SK-N-SH (cell line): Measurements from ENCODE around the gene TYMS. TPM values are rescaled to one million over a fixed set of nuclear protein-coding genes. Genes with fewer than 3 reads are reported as not detected.

Experiments
- CTCF ChIA-PET: fragments of 300-600, 350-600 bp; formaldehyde crosslinking; extraction: SDS; loops from one replicate; lab custom pipeline; 2021; lab: Yijun Ruan, JAX
- POLR2A ChIA-PET: fragments of 350-600 bp; sonication (Branson Sonifier 250); formaldehyde crosslinking; extraction: SDS; loops from one replicate; lab custom pipeline; 2020; ENCODE audit warnings: antibody characterized with exemption, inconsistent platforms; lab: Yijun Ruan, JAX
- DNase-seq: peaks from one replicate; pipeline ENCODE4 v3.0.0; 2012
- H2AFZ ChIP-seq: fragments of 200-600 bp; sonication (generic); 2 replicates; pipeline ENCODE4 v1.8.1; 2016; ENCODE audit warnings: antibody characterized with exemption, mild to moderate bottlenecking, low read depth
- H3F3A ChIP-seq: fragments of 200-600 bp; sonication (generic); replicated peaks from 2 replicates; pipeline ENCODE3; 2016; ENCODE audit warnings: antibody characterized with exemption, mild to moderate bottlenecking; ENCODE audit not compliant: insufficient read depth
- H3K27ac ChIP-seq, 2 experiments: fragments of 200-500 bp in 1 of 2; fragments of 200-600 bp in 1 of 2; sonication (Bioruptor generic) in 1 of 2; sonication (generic), shearing (Covaris generic) in 1 of 2; 2 replicates each; pipeline versions ENCODE4 v1.5.1 to v1.6.1; 2014 to 2016; ENCODE audit warnings: low read depth in 2 of 2, inconsistent platforms in 1 of 2, low read length in 1 of 2, mild to moderate bottlenecking in 1 of 2, mixed read lengths in 1 of 2
- H3K27me3 ChIP-seq: fragments of 200-600 bp; sonication (generic), shearing (Covaris generic); 2 replicates; pipeline ENCODE4 v1.6.1; 2016; ENCODE audit warnings: mixed run types; ENCODE audit not compliant: insufficient read depth
- H3K36me3 ChIP-seq, 2 experiments: fragments of 200-500 bp in 1 of 2; fragments of 200-600 bp in 1 of 2; sonication (Bioruptor generic) in 1 of 2; sonication (generic) in 1 of 2; replicated peaks in 1 of 2; 2 replicates each; pipeline versions ENCODE3 to v1.5.1; 2014 to 2016; ENCODE audit warnings: low read length in 1 of 2, mild to moderate bottlenecking in 1 of 2; ENCODE audit not compliant: insufficient read depth in 2 of 2, control insufficient read depth in 1 of 2
- H3K4me1 ChIP-seq, 2 experiments: fragments of 200-500 bp in 1 of 2; fragments of 200-600 bp in 1 of 2; sonication (Bioruptor generic) in 1 of 2; sonication (generic), shearing (Covaris generic) in 1 of 2; 2 replicates each; pipeline versions ENCODE4 v1.5.1 to v1.6.1; 2014 to 2016; ENCODE audit warnings: low read depth in 1 of 2, low read length in 1 of 2, mixed run types in 1 of 2; ENCODE audit not compliant: insufficient read depth in 2 of 2, control insufficient read depth in 1 of 2
- H3K4me2 ChIP-seq: fragments of 200-600 bp; sonication (generic), shearing (Covaris generic); 2 replicates; pipeline ENCODE4 v1.6.1; 2017; ENCODE audit warnings: mixed run types
- H3K4me3 ChIP-seq, 2 experiments: fragments of 200-500 bp in 1 of 2; fragments of 200-600 bp in 1 of 2; sonication (Bioruptor generic) in 1 of 2; sonication (generic), shearing (Covaris generic) in 1 of 2; 2 replicates each; pipeline versions ENCODE4 v1.5.1 to v1.8.1; 2014 to 2016; ENCODE audit warnings: low read depth in 2 of 2, inconsistent platforms in 1 of 2, low read length in 1 of 2, mild to moderate bottlenecking in 1 of 2, mixed read lengths in 1 of 2, moderate library complexity in 1 of 2
- H3K79me2 ChIP-seq: fragments of 200-600 bp; sonication (generic); 2 replicates; pipeline ENCODE4 v1.8.1; 2017; ENCODE audit warnings: mild to moderate bottlenecking; ENCODE audit not compliant: insufficient read depth
- H3K9ac ChIP-seq: fragments of 200-600 bp; sonication (generic); 2 replicates; pipeline ENCODE4 v1.6.1; 2017; ENCODE audit warnings: mixed run types
- H3K9me2 ChIP-seq: fragments of 200-600 bp; sonication (generic); 2 replicates; pipeline ENCODE4 v1.6.1; 2017; ENCODE audit warnings: mixed run types
- H3K9me3 ChIP-seq: fragments of 200-600 bp; sonication (generic); 2 replicates; pipeline ENCODE4 v1.6.1; 2017; ENCODE audit warnings: mixed run types, mild to moderate bottlenecking, moderate library complexity
- H4K20me1 ChIP-seq: fragments of 200-600 bp; sonication (generic); 2 replicates; pipeline ENCODE4 v1.6.1; 2017; ENCODE audit warnings: mild to moderate bottlenecking, mixed run types; ENCODE audit not compliant: insufficient read depth
- CTCF ChIP-seq: fragments of 200-600 bp; sonication (generic); IDR thresholded peaks from 2 replicates; pipeline ENCODE4 v1.6.1; 2017; ENCODE audit warnings: antibody characterized with exemption, mild to moderate bottlenecking, moderate library complexity
- EP300 ChIP-seq, 2 experiments: IDR thresholded peaks; 2 replicates each; pipeline versions ENCODE4 v1.4.0 to v1.6.1; 2012; ENCODE audit warnings: borderline replicate concordance in 1 of 2, low read depth in 1 of 2, low read length in 1 of 2
- EZH2phosphoT487 ChIP-seq: fragments of 200-600 bp; sonication (generic); IDR thresholded peaks from 2 replicates; pipeline ENCODE4 v1.6.1; 2017; ENCODE audit warnings: low read depth, mixed run types, mild to moderate bottlenecking, antibody characterized with exemption, moderate library complexity, borderline replicate concordance
- MXI1 ChIP-seq: IDR thresholded peaks from 2 replicates; pipeline ENCODE4 v1.6.1; 2012; ENCODE audit warnings: mild to moderate bottlenecking, low read depth, low read length, improper control_type of control experiment
- NFIC ChIP-seq: IDR thresholded peaks from 2 replicates; pipeline ENCODE4 v1.4.0; 2012; ENCODE audit warnings: borderline replicate concordance
- POLR2AphosphoS5 ChIP-seq: IDR thresholded peaks from 2 replicates; pipeline ENCODE4 v1.6.1; 2012; ENCODE audit warnings: low read depth, low read length
- RFX5 ChIP-seq: IDR thresholded peaks from 2 replicates; pipeline ENCODE4 v1.6.1; 2012; ENCODE audit warnings: mild to moderate bottlenecking, improper control_type of control experiment, low read length
- TAF1 ChIP-seq: IDR thresholded peaks from 2 replicates; pipeline ENCODE4 v1.6.1; 2012; ENCODE audit warnings: low read depth, mild to moderate bottlenecking, low read length, moderate library complexity, borderline replicate concordance
- YY1 ChIP-seq: IDR thresholded peaks from 2 replicates; pipeline ENCODE4 v1.4.0; 2012; ENCODE audit warnings: low read depth, mild to moderate bottlenecking
- WGBS: methylation state at CpG from one replicate; pipeline ENCODE4 v1.1.6; 2017; ENCODE audit warnings: low lambda C conversion rate; 5-methylcytosine and 5-hydroxymethylcytosine counted together
- polyA plus RNA-seq, 3 experiments: library from polyadenylated mRNA; depleted of rRNA; stranded (reverse); fragments of >200 nt; gene quantifications; 2 replicates each; pipeline ENCODE4 v1.2.3, GENCODE V29; 2012
- TF ChIP-seq, protein P1 (sequence below): IDR thresholded peaks from 2 replicates; pipeline ENCODE4 v1.6.1; 2012; ENCODE audit warnings: mild to moderate bottlenecking, low read depth, low read length, moderate library complexity

Gene TYMS
- polyA plus RNA-seq, 1 of the 3 experiments (the other 2 are of a cell fraction): 101 TPM

GRCh38 chr18:712401-713134, 55.1 kb downstream of the TYMS start, which contains the start of gene ENOSF1:
ENOSF1 (minus strand) TSS chr18:712630; CDS start chr18:712587, 43 bp downstream.
- peak within 1 kb of the TSS in 1 of 2 experiments; percentile 47; a peak in 1 of 4 replicates for H3K27ac ChIP-seq
- WGBS: no CpG with 5 or more reads among the region's 91 CpGs
- peak; percentile 55 for TF ChIP-seq CTCF
- peak; percentile 29; the same call in 1 of the 2 replicates for TF ChIP-seq TAF1
- no peak for TF ChIP-seq MXI1
- TF ChIP-seq POLR2AphosphoS5: peak; percentile 36; the same call in 1 of the 2 replicates
- TF ChIP-seq YY1: peak; percentile 69

GRCh38 chr18:713135-713490, 55.7 kb downstream of the TYMS start:
- no peak overlapping the region for H3K4me2 ChIP-seq
- POLR2A ChIA-PET: no interaction called here
- no peak overlapping the region for H3K9ac ChIP-seq

More at GRCh38 chr18:712401-713134, 55.1 kb downstream of the TYMS start, which contains the start of gene ENOSF1:
- Histone ChIP-seq H2AFZ (peak within 1 kb of the TSS; percentile 87), H4K20me1 (no peaks in the 10 kb centered on the region), H3K4me2 (peak within 1 kb of the TSS; percentile 91), H3K27me3 (no peaks in the 10 kb centered on the region), H3K4me1 (peaks cover 0 to 7% of the 10 kb centered on the region in 2 experiments; a peak in 1 of 4 replicates), H3K4me3 (peak within 1 kb of the TSS; percentile 67 to 68), H3K36me3 (no peaks in the 10 kb centered on the region), H3F3A (peaks cover 27% of the 10 kb centered on the region), H3K9me3 (no peaks in the 10 kb centered on the region), H3K79me2 (peaks cover 16% of the 10 kb centered on the region; the same call in 1 of the 2 replicates), H3K9ac (peak within 1 kb of the TSS; percentile 70), H3K9me2 (no peaks in the 10 kb centered on the region)
- ChIA-PET POLR2A (no interaction called here), CTCF (interaction anchor here (0.6 to 2.1 kb wide), 14 partner anchors 9 to 127 kb away, joined by 3 to 10 read pairs (median 4); no protein-coding TSS in a partner anchor)
- peak; percentile 92 for DNase-seq

More at GRCh38 chr18:713135-713490, 55.7 kb downstream of the TYMS start:
- Histone ChIP-seq H3K4me1 (peaks cover 0 to 7% of the 10 kb centered on the region in 2 experiments; a peak in 1 of 4 replicates), H3K27ac (no peak overlapping the region), H4K20me1 (no peaks in the 10 kb centered on the region), H3K79me2 (peaks cover 16% of the 10 kb centered on the region; the same call in 1 of the 2 replicates), H3K4me3 (no peak overlapping the region), H3K27me3 (no peaks in the 10 kb centered on the region), H3K9me3 (no peaks in the 10 kb centered on the region), H3K36me3 (no peaks in the 10 kb centered on the region), H3F3A (peaks cover 27% of the 10 kb centered on the region), H2AFZ (no peak overlapping the region), H3K9me2 (no peaks in the 10 kb centered on the region)
- WGBS: 98% methylated on average over 6 of the region's 23 CpGs
- DNase-seq: no peak
- no peak for TF ChIP-seq NFIC
- TF ChIP-seq EP300 (IDR thresholded peaks at IDR 0.05; ENCODE audit: borderline replicate concordance in 1 of 2, low read depth in 1 of 2, low read length in 1 of 2): no peak
- TF ChIP-seq, protein P1, sequence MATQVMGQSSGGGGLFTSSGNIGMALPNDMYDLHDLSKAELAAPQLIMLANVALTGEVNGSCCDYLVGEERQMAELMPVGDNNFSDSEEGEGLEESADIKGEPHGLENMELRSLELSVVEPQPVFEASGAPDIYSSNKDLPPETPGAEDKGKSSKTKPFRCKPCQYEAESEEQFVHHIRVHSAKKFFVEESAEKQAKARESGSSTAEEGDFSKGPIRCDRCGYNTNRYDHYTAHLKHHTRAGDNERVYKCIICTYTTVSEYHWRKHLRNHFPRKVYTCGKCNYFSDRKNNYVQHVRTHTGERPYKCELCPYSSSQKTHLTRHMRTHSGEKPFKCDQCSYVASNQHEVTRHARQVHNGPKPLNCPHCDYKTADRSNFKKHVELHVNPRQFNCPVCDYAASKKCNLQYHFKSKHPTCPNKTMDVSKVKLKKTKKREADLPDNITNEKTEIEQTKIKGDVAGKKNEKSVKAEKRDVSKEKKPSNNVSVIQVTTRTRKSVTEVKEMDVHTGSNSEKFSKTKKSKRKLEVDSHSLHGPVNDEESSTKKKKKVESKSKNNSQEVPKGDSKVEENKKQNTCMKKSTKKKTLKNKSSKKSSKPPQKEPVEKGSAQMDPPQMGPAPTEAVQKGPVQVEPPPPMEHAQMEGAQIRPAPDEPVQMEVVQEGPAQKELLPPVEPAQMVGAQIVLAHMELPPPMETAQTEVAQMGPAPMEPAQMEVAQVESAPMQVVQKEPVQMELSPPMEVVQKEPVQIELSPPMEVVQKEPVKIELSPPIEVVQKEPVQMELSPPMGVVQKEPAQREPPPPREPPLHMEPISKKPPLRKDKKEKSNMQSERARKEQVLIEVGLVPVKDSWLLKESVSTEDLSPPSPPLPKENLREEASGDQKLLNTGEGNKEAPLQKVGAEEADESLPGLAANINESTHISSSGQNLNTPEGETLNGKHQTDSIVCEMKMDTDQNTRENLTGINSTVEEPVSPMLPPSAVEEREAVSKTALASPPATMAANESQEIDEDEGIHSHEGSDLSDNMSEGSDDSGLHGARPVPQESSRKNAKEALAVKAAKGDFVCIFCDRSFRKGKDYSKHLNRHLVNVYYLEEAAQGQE: no peak
- TF ChIP-seq EZH2phosphoT487: no peak
- no peak for TF ChIP-seq RFX5
- CTCF ChIA-PET: interaction anchor here (0.8 to 2.1 kb wide), 9 partner anchors 9 to 126 kb away, joined by 3 to 10 read pairs (median 4); no protein-coding TSS in a partner anchor
